Measurements from ENCODE around the gene TMEM87A. TPM values are rescaled to one million over a fixed set of nuclear protein-coding genes. Genes with fewer than 3 reads are reported as not detected.

The TMEM87A gene
- polyA plus RNA-seq, 4 donors = 51.7 to 61.6 (median 59.7) TPM

GRCh38 chr15:42207674-42208579, 65.3 kb downstream of the TMEM87A start, which contains the start of gene VPS39:
TSS of gene VPS39 (minus strand) at chr15:42208304. CDS start at chr15:42208153, 151 bp downstream.
- peak; percentile 54 to 73 (median 66) for DNase-seq (ENCODE audit: low read depth in 4 of 4, low spot score in 3 of 4)

- DNase-seq (ENCODE audit: low read depth in 4 of 4, low spot score in 3 of 4) = no peak
Observed at GRCh38 chr15:42206406-42206805, 66.8 kb downstream of the TMEM87A start.

- no peak for DNase-seq (ENCODE audit: low read depth in 4 of 4, low spot score in 3 of 4)
Observed at GRCh38 chr15:42203891-42204290, 69.3 kb downstream of the TMEM87A start.

- DNase-seq (ENCODE audit: low read depth in 4 of 4, low spot score in 3 of 4) = no peak
Observed at GRCh38 chr15:42202653-42203052, 70.6 kb downstream of the TMEM87A start.

- no peak for DNase-seq (ENCODE audit: low read depth in 4 of 4, low spot score in 3 of 4)
Observed at GRCh38 chr15:42201801-42202200, 71.4 kb downstream of the TMEM87A start.

- DNase-seq (ENCODE audit: low read depth in 4 of 4, low spot score in 3 of 4) = no peak
Observed at GRCh38 chr15:42199126-42199525, 74.1 kb downstream of the TMEM87A start.

- no peak for DNase-seq (ENCODE audit: low read depth in 4 of 4, low spot score in 3 of 4)
Observed at GRCh38 chr15:42198516-42198915, 74.7 kb downstream of the TMEM87A start.

- DNase-seq (ENCODE audit: low read depth in 4 of 4, low spot score in 3 of 4) = no peak
Observed at GRCh38 chr15:42194513-42194912, 78.7 kb downstream of the TMEM87A start.

- DNase-seq (ENCODE audit: low read depth in 4 of 4, low spot score in 3 of 4) = no peak
Observed at GRCh38 chr15:42193383-42193782, 79.8 kb downstream of the TMEM87A start.

- no peak for DNase-seq (ENCODE audit: low read depth in 4 of 4, low spot score in 3 of 4)
Observed at GRCh38 chr15:42191610-42192346, 81.5 kb downstream of the TMEM87A start.

GRCh38 chr15:42190370-42190769, 82.9 kb downstream of the TMEM87A start:
- no peak for DNase-seq (ENCODE audit: low read depth in 4 of 4, low spot score in 3 of 4)

GRCh38 chr15:42185801-42186200, 87.4 kb downstream of the TMEM87A start:
- DNase-seq (ENCODE audit: low read depth in 4 of 4, low spot score in 3 of 4) = no peak

- no peak for DNase-seq (ENCODE audit: low read depth in 4 of 4, low spot score in 3 of 4)
Observed at GRCh38 chr15:42184736-42185135, 88.5 kb downstream of the TMEM87A start.

GRCh38 chr15:42184296-42184695, 88.9 kb downstream of the TMEM87A start:
- no peak for DNase-seq (ENCODE audit: low read depth in 4 of 4, low spot score in 3 of 4)

GRCh38 chr15:42182961-42183360, 90.3 kb downstream of the TMEM87A start:
- no peak for DNase-seq (ENCODE audit: low read depth in 4 of 4, low spot score in 3 of 4)

- no peak for DNase-seq (ENCODE audit: low read depth in 4 of 4, low spot score in 3 of 4)
Observed at GRCh38 chr15:42182328-42182886, 90.8 kb downstream of the TMEM87A start.

- no peak for DNase-seq (ENCODE audit: low read depth in 4 of 4, low spot score in 3 of 4)
Observed at GRCh38 chr15:42178056-42178455, 95.2 kb downstream of the TMEM87A start.

GRCh38 chr15:42175671-42176070, 97.6 kb downstream of the TMEM87A start:
- DNase-seq (ENCODE audit: low read depth in 4 of 4, low spot score in 3 of 4) = no peak

GRCh38 chr15:42172475-42172874, 100.8 kb downstream of the TMEM87A start:
- no peak for DNase-seq (ENCODE audit: low read depth in 4 of 4, low spot score in 3 of 4)

GRCh38 chr15:42171795-42172194, 101.4 kb downstream of the TMEM87A start:
- DNase-seq (ENCODE audit: low read depth in 4 of 4, low spot score in 3 of 4) = no peak

GRCh38 chr15:42171122-42171521, 102.1 kb downstream of the TMEM87A start:
- DNase-seq (ENCODE audit: low read depth in 4 of 4, low spot score in 3 of 4) = no peak

Data from left renal pelvis (tissue), 4 donors.